GM21737 (cell line): ENCODE measurements around the gene MCF2L2.
A peak's percentile ranks its signal among the peaks of the same experiment; 100 is the strongest.
"Not testable (repeated sequence)": the region's sequence is repeated elsewhere in the genome, so short reads cannot be mapped to it uniquely, and the experiment has no call there.

Experiments
- ATAC-seq: cut with Tn5 transposase; IDR thresholded peaks from one replicate; pipeline ENCODE4 v1.9.1; 2021; ENCODE audit warnings: mild to moderate bottlenecking, moderate library complexity; ENCODE audit not compliant: unreplicated experiment

Gene MCF2L2

DNA sequence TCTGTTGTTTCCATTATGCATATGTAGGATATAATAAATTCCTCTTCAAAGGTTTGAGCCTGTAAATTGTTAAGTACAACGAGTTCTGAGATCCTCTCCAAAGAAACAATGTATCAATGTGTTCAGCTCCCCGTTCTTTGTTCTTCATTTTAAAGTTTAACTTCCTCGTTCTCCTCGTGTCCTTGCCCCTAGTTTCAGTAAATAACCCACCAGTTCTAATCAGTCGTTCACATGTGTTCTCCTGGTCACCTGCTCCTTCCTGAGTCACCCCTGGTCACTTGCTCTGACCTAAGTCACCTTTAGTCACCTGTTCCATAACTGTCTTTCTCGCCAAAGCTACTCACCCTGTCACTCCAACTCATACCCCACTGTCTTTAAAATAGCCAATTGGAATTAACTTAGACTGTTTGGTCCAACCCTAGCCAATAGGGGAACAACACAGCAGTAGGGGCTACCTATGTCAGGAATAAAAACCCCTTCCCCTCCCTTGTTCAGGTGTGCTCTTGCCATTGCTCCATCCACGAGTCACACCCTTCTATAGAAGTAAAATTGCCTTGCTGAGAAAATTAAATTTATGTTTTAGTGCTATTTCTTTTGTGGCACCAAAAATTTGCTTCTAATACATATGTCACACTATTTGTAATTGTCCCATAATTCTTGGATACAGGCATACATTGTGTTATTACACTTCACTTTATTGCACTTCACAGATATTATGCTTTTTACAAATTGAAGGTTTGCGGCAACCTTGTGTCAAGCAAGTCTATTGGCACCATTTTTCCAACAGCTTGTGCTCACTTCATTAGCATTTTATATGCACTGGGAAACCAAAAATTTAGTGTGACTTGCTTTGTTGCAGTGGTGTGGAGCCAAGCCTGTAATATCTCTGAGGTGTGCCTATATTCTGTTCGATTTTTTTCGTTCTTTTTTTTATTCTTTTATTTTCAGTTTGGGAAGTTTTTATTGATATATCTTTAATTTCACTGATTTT lies 15.3 kb upstream of the MCF2L2 start:
- no peak for ATAC-seq

DNA sequence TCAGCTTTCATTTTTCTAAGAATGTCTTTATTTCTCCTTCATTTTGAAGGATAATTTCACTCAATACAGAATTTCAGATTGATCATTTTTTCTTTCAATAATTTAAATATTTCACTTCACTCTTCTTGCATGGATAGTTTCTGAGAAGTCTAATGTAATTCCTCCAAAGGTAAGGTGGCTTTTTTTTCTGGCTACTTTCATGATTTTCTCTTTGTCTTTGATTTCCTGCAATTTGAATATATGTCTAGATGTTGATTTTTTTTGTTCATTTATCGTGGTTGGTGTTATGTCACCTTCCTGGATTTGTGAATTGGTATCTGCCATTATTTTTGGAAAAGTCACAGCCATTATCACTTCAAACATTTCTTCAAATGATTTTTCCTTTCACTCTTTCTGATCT lies 14.6 kb upstream of the MCF2L2 start:
- no peak for ATAC-seq

DNA sequence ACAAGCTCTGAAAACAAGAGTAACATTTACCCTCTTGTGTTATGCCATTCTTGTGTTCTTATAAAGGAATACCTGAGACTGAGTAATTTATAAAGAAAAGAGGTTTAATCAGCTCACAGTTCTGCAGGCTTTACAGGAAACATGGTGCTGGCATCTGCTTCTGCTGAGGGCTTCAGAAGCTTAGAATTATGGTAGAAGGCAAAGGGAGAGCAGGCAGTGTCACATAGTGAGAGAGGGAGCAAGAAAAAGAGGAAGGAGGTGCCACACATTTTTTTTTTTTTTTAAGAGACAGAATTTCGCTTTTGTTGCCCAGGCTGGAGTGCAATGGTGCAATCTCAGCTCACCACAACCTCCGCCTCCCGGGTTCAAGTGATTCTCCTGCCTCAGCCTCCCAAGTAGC lies 12.1 kb upstream of the MCF2L2 start:
- not testable (repeated sequence) for ATAC-seq

DNA sequence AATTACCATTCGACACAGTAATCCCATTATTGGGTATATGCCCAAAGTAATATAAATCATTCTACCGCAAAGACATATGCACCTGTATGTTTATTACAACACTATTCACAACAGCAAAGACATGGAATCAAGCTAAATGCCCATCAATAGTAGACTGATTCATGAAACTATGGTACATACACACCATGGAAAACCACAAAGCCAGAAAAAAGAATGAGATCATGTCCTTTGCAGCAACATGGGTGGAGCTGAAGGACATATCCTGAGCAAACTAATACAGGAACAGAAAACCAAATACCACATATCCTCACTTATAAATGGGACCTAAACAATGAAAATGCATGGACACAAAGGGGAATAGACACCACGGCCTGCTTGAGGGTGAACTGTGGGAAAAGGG lies 11.1 kb upstream of the MCF2L2 start:
- no peak for ATAC-seq

DNA sequence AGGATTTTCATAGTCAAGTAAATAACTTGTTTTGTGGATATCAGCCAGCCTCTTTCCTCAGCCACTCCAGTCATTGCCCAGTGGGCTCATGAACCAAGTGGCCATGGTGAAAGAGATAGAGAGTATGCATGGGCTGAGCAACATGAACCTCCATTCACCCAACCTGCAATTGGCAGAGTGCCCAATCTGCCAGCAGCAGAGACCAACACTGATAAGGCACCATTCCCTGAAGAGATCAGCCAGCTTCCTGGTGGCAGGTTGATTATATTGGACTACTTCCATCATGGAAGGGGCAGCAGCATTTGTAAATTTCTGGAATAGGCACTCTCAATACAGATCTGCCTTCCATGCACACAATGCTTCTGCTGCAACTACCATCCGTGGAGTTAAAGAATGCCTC lies 10.3 kb upstream of the MCF2L2 start:
- no peak for ATAC-seq

- ATAC-seq = no peak
Observed at GRCh38 chr3:183437666-183438564, 9.5 kb upstream of the MCF2L2 start.

DNA sequence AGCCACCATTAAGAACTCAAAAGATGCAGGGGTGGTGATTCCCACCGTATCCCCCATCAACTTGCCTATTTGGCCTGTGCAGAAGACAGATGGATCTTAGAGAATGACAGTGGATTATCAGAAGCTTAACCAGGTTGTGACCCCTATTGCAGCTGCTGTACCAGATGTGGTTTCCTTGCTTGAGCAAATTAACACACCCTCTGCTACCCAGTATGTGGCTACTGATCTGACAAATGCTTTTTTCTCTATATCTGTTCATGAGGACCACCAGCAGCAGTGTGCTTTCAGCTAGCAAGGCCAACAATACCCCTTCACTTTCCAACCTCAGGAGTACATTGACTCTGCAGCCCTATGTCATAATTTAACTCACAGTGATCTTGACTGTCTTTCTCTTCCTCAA lies 8.6 kb upstream of the MCF2L2 start:
- ATAC-seq = no peak

DNA sequence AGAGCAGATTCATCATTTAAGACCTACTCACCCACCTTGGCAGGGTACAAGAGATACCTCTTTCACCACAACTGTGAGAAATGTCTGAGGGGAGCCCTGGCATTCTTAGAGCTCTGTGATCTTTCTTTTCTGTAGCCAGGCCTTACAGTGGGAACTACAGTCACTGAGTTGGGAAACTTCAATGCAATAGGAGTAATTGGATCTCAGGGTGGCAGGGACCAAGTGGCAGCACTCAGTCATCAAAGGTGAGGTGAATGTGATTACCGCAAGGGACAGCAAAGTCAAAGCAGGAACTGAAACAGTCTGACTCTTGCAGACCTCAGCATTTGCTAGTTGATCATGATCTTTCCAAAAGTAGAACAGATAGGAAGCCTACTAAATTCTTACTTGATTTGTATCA lies 7.2 kb upstream of the MCF2L2 start:
- ATAC-seq = peak; percentile 83

- no peak for ATAC-seq
Observed at GRCh38 chr3:183434992-183435391, 6.6 kb upstream of the MCF2L2 start.

DNA sequence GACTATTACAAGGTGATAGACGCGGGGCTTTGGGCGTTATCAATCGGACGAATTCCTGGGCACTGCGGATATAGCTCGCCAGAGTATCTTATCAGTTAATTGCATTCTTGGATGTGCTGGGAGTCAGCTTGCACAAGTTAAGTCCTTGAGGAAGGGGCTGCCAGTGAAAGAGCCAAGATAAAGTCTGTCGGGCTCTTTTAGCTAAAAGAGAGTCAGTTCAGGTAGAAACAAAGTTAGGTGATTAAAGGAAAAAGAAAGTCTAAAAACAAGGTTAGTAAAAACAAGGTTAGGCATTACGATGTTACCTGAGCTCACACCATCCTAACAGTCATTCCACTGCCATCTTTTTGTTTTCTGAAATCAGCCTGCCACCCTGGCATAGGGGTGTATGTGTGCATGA lies 6.1 kb upstream of the MCF2L2 start:
- ATAC-seq = no peak

- no peak for ATAC-seq
Observed at GRCh38 chr3:183430325-183430957, 2.0 kb upstream of the MCF2L2 start.

DNA sequence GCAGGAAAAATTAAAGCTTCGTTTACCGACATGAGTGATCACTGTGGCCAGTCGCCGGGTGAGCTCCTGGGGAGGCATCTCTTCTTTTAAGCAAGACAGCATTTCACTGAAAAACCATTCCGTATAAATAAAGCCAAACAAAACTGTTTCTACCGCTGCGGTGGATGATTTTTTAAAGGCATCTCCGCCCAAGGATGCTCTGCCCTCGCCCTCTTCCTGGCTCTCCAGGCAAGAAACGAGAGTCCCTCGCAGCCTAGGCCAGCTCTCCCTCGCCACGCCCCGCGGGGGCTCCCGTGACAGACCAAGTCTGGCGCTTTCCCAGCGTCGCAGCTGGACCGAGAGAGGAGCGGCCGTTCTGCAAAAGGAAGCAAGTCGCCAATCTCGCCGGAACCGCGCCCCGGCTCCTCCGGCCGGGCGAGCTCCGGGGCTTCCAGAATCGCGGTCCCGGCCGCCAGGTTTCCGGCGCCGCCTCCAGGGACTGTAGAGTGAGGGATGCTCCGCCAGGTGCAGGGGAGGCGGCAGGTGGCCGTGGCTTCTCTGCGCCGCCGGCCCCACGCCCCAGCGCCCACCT lies 458 bp downstream of the MCF2L2 start:
- ATAC-seq = peak; percentile 49

DNA sequence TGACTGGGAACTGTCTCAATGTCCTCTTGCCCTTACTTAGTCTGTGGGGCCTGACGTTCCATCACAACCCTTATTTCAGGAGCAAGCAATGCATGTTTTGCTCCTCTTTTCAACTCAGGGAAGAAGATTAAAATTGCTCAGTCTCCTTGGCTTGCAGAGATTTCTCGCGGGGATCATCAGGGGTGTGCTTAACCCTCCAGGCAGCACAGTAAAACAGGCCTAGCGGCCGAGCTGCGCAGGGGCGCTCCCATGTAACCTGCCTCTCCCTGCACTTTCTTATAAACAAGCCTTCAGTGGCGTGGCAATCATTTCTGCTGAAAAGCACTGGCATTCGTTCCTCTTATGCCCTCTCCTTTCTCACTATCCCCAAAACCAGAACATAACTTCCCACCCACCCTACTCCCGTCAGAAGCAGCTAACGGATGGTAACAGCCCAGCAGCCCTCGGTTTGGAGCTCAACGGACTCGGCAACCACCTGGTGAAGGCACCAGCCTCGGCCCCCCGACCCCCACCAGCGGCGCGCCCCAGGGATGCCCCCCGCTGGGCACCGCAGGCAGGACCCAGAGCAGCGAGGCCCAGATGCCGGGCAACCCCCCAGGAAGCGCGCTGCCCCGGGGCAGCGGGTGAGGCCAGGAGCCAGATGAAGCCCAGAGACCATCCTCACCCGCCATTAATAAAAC lies 1.1 kb downstream of the MCF2L2 start:
- no peak for ATAC-seq

GRCh38 chr3:183418807-183419206 lies 9.6 kb downstream of the MCF2L2 start:
- ATAC-seq = not testable (repeated sequence)

GRCh38 chr3:183411216-183411922 lies 17.1 kb downstream of the MCF2L2 start:
- no peak for ATAC-seq

DNA sequence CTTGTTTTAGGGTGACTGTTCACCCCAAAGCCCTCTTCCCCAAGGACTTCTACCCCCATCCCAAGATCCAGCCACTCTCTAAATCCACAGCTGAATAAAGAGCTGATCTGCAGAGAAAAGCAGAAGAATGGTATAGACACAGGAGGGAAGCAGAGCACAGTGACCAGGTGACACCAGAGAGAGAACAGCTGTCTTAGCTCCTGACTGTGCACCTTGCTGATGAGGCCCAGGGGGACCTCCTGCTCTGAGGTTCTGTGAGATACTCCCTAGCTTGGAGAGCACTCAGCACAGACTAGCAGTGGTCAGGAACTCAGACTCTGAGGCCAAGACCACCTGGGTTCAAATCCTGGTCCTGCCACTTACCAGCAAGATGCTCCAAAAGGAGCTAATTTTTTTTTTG lies 17.7 kb downstream of the MCF2L2 start:
- ATAC-seq = no peak

GRCh38 chr3:183410280-183410679 lies 18.1 kb downstream of the MCF2L2 start:
- ATAC-seq = no peak

GRCh38 chr3:183409219-183409618 lies 19.2 kb downstream of the MCF2L2 start:
- no peak for ATAC-seq

GRCh38 chr3:183401678-183402077 lies 26.7 kb downstream of the MCF2L2 start:
- ATAC-seq = no peak

DNA sequence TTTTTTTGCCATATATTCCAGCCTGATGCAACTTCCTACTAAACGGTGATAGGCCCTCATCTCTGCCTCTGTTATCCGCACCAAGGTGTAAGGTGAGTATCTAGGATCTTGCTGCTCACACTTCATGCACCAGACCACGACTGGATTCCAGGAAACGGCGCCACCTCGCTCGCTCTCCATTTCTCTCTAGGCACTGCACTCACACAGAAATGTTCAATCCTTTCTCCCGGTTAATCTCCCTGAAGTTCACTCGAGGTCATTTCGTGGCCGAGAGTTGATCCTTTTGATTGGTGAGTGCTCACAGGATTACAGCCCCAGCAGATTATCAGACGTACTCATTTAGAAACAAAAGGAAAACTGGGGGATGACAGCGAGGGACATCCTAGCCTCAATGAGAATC lies 28.1 kb downstream of the MCF2L2 start:
- no peak for ATAC-seq
